Kidney (tissue), 22 donors: Measurements from ENCODE around the gene OR2M7. TPM values are rescaled to one million over a fixed set of nuclear protein-coding genes. Genes with fewer than 3 reads are reported as not detected.

Experiments
- DNase-seq, 5 donors: peaks; one replicate each; pipeline ENCODE4 v3.0.0-alpha.2; 2013 to 2020
- FAIRE-seq: peaks from 2 replicates; lab custom pipeline; 2012; peaks lifted over from hg19 to GRCh38; lab: Jason Lieb, UNC
- H3K27ac ChIP-seq, 2 donors: one replicate each; pipeline ENCODE4 v1.7.0; 2013; ENCODE audit warnings: low read depth in 2 of 2, low read length in 2 of 2, inconsistent platforms in 1 of 2
- H3K27me3 ChIP-seq: one replicate; pipeline ENCODE4 v1.7.1; 2013; ENCODE audit warnings: low read length, inconsistent platforms; ENCODE audit not compliant: control insufficient read depth, insufficient read depth
- H3K36me3 ChIP-seq, 3 donors: one replicate each; pipeline versions ENCODE4 v1.7.0 to v1.7.1; 2013; ENCODE audit warnings: low read length in 3 of 3, control low read depth in 1 of 3, inconsistent platforms in 1 of 3; ENCODE audit not compliant: insufficient read depth in 3 of 3, control insufficient read depth in 2 of 3
- H3K4me1 ChIP-seq, 3 donors: one replicate each; pipeline versions ENCODE4 v1.7.0 to v1.7.1; 2013; ENCODE audit warnings: low read length in 3 of 3, inconsistent platforms in 1 of 3, low read depth in 1 of 3; ENCODE audit not compliant: control insufficient read depth in 2 of 3, insufficient read depth in 2 of 3
- H3K4me3 ChIP-seq, 3 donors: one replicate each; pipeline versions ENCODE4 v1.7.0 to v1.8.1; 2013; ENCODE audit warnings: low read length in 3 of 3, control low read depth in 1 of 3, inconsistent platforms in 1 of 3
- H3K9ac ChIP-seq, 3 donors: one replicate each; pipeline versions ENCODE4 v1.7.0 to v1.7.1; 2013; ENCODE audit warnings: low read length in 3 of 3, control low read depth in 1 of 3, inconsistent platforms in 1 of 3
- H3K9me3 ChIP-seq, 3 donors: one replicate each; pipeline versions ENCODE4 v1.7.0 to v1.7.1; 2013; ENCODE audit warnings: low read length in 3 of 3, control low read depth in 1 of 3, inconsistent platforms in 1 of 3; ENCODE audit not compliant: control insufficient read depth in 2 of 3, insufficient read depth in 1 of 3
- CTCF ChIP-seq: IDR thresholded peaks from 3 replicates; pipeline ENCODE4 v1.5.1; 2012; ENCODE audit warnings: mild to moderate bottlenecking, moderate library complexity, borderline replicate concordance; ENCODE audit not compliant: insufficient read depth; ENCODE audit errors: extremely low read depth
- intact Hi-C: fragments of 100-400 bp; cut with DNase I; formaldehyde crosslinking; loops from one replicate; pipeline ENCODE4 v1.11.1; 2022
- long read RNA-seq, 10 donors: library from polyadenylated mRNA in 1 of 10; unstranded in 1 of 10; transcript quantifications; one replicate each; pipeline ENCODE4 v2.0.0 and lab custom pipeline, GENCODE V29; 2021 to 2026
- polyA plus RNA-seq: library from polyadenylated mRNA; stranded (reverse); fragments of 350-450 nt; fragmentation: Illumina TruSeq; extraction: RNeasy Lipid Tissue Mini Kit (QIAGEN cat#74804); gene quantifications from one replicate; pipeline ENCODE4 v1.2.3, GENCODE V29; 2014; ENCODE audit warnings: low read depth, low replicate concordance; ENCODE audit not compliant: insufficient read depth
- total RNA-seq: library from RNA; stranded (reverse); fragmentation: NEBNext Ultra II Directional; extraction: Animal tissue kit (Norgen Biotek cat#: 25700); gene quantifications from one replicate; pipeline ENCODE4 v1.2.1, GENCODE V29; 2021
- donor health status: control.
- donor health status: control.
- donor health status: control.
- donor health status: control.
- donor health status: control.
- donor health status: DM: yes; HTN: yes; CAD: no.
- donor health status: Normal renal cell carcinoma (clear cell type).

OR2M7 gene
- not detected for total RNA-seq
- not detected for polyA plus RNA-seq
- long read RNA-seq, donor 1 = 0 reads
- long read RNA-seq, donor 2 = 0 reads
- long read RNA-seq, donor 3 = 0 reads
- long read RNA-seq, donor 4 = 0 reads
- long read RNA-seq, donor 5 = 0 reads
- long read RNA-seq, donor 6 = 0 reads
- long read RNA-seq, donor 7 = 0 reads
- long read RNA-seq, donor 8 = 0 reads
- long read RNA-seq, donor 9 = 0 reads
- long read RNA-seq, donor 10 = 0 reads

DNA sequence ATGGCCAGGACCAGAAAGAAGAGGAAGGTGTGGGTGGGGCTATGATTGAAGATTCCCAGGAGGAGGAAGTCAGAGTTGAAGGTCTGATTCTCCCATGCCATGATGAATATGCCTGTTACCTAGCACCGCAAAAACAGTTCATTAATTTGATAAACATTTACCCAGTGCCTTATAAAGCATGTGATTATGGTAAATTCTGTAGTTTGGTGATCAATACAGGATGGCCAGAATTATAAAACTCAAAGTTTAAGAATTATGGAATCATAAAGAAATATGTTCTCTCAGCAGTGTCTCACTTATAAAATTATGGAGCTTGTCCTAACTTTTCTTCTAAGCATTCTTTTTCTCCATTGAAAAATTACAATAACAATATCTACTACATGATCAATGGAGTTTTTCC lies at the start of gene OR2M7:
TSS of gene OR2M7 (minus strand) at position 101 of the 400 bp plus-strand sequence. CDS start at position 101, 0 bp downstream.
- intact Hi-C loops = no loop called here
- no peak for FAIRE-seq

GRCh38 chr1:248373761-248374160 lies 49.4 kb upstream of the OR2M7 start:
- peak in 1 of 5 donors; percentile 2 for DNase-seq
- Histone ChIP-seq H3K27me3 (no peaks in the 10 kb centered on the region), H3K9ac (no peak overlapping the region), H3K36me3 (no peaks in the 10 kb centered on the region), H3K9me3 (peaks cover 0 to 4% (median 0%) of the 10 kb centered on the region in 3 donors), H3K27ac (no peak overlapping the region), H3K4me1 (no peaks in the 10 kb centered on the region), H3K4me3 (no peak overlapping the region)
- no peak for TF ChIP-seq CTCF
- no peak for FAIRE-seq
- intact Hi-C loops = no loop called here

More for the DNA sequence above, at the start of gene OR2M7:
- Histone ChIP-seq H3K36me3 (no peaks in the 10 kb centered on the region), H3K27me3 (no peaks in the 10 kb centered on the region), H3K9ac (no peak within 1 kb of the TSS), H3K4me1 (no peaks in the 10 kb centered on the region), H3K9me3 (no peaks in the 10 kb centered on the region), H3K4me3 (no peak within 1 kb of the TSS), H3K27ac (no peak within 1 kb of the TSS)
- no peak for DNase-seq
- no peak for TF ChIP-seq CTCF

GRCh38 chr1:248372394-248372793 lies 48.0 kb upstream of the OR2M7 start:
- H3K9ac ChIP-seq = no peak overlapping the region
- H3K27ac ChIP-seq = no peak overlapping the region
- no peaks in the 10 kb centered on the region for H3K27me3 ChIP-seq
- DNase-seq (no peak), FAIRE-seq (no peak)
- no peaks in the 10 kb centered on the region for H3K4me1 ChIP-seq
- no peaks in the 10 kb centered on the region for H3K36me3 ChIP-seq
- TF ChIP-seq CTCF = no peak
- intact Hi-C loops = no loop called here
- H3K4me3 ChIP-seq = no peak overlapping the region
- H3K9me3 ChIP-seq = peaks cover 0 to 4% (median 0%) of the 10 kb centered on the region in 3 donors
